GM11168 (cell line): ENCODE measurements around the gene KDELR3.

ENCODE experiments used
- in situ Hi-C: fragments of 300-500 bp; cut with MboI; formaldehyde crosslinking; loops from one replicate; pipeline ENCODE4 v1.12.0; 2022; ENCODE audit warnings: low sequenced_read_pairs; ENCODE audit not compliant: unreplicated experiment

KDELR3 gene

GRCh38 chr22:38505541-38506117 lies 37.7 kb downstream of the KDELR3 start:
- in situ Hi-C loops = no loop called here

GRCh38 chr22:38506118-38506962 lies 38.4 kb downstream of the KDELR3 start, which contains the start of gene DDX17:
Gene DDX17, minus strand, starts transcription at chr22:38506311.
- in situ Hi-C loops = no loop called here

GRCh38 chr22:38510416-38510970 lies 42.6 kb downstream of the KDELR3 start:
- in situ Hi-C loops = no loop called here

DNA sequence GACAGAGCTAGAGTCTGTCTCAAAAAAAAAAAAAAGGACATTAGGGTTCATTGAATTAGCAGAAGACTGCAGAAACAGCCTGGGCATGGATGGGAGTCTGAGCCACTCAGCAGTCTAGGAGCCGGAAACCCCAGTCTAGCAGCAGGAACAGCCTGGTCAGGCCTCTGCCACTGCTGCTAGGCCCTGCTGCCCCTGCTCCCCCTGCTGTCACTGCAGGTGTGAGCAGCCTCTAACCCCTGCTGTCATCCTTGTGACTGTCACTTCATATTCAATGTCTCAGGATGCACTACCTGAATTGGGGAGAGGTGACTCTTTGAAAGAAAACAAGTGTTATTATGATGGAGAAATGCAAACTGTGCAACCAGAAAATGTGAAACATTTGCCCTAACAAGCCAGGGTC lies 45.2 kb downstream of the KDELR3 start:
- in situ Hi-C loops = no loop called here

- in situ Hi-C loops = no loop called here
Observed at GRCh38 chr22:38518620-38519019, 50.7 kb downstream of the KDELR3 start.

DNA sequence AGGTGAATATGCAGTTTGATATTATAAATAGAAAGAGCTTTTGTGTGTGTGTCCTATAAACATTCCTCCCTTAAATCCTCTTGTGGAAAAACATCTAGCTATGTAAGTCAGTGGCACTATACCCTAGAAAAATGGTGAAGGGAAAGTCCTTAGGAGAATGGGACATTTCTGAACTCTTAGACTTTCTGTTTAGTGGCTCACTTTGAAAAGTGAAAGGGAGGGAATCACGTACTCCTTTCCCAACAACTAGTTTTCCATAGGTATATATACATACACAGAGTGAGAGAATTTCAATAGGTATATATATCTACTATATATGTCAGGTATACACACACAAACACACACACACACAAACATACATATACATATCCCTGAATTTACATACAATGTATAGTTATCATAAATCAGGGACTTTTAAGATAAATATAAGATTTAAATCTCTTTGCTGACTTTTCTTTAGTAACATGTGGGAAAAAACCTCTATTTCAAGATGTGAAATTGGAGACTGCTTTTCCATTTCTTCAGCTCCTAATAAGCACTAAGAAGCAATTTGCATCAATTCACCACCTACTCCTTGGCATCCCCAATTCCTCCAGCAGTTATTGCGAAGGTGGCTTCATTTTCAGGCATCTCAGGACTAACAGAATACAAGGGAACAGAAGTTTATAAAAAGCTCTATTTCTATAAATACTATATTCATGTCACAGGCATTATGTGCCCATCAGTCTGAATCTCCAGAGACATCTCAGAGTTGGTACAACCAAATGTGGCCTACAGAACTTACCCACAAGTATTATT lies 51.8 kb downstream of the KDELR3 start:
- in situ Hi-C loops = no loop called here

GRCh38 chr22:38523029-38523428 lies 55.1 kb downstream of the KDELR3 start:
- in situ Hi-C loops = no loop called here

GRCh38 chr22:38523479-38523878 lies 55.6 kb downstream of the KDELR3 start:
- in situ Hi-C loops = no loop called here

GRCh38 chr22:38524429-38524828 lies 56.5 kb downstream of the KDELR3 start:
- in situ Hi-C loops = no loop called here

GRCh38 chr22:38531251-38531938 lies 63.5 kb downstream of the KDELR3 start:
- in situ Hi-C loops = no loop called here
